CD4-positive, alpha-beta T cell treated with Interleukin-15 for 4 hours (primary cell): ENCODE results near the gene KRTAP4-9.
"Not testable (repeated sequence)": the region's sequence is repeated elsewhere in the genome, so short reads cannot be mapped to it uniquely, and the experiment has no call there.

ENCODE experiments used
- DNase-seq: peaks from one replicate; pipeline ENCODE4 v3.0.0-alpha.2; 2020; ENCODE audit warnings: low spot score

KRTAP4-9 gene

GRCh38 chr17:41098042-41098441 is 7.1 kb upstream of the KRTAP4-9 start, which contains the start of gene KRTAP4-8:
KRTAP4-8 (minus strand) TSS chr17:41098142; CDS start chr17:41098084, 58 bp downstream.
- DNase-seq: no peak

- no peak for DNase-seq
These were observed 6.7 kb upstream of the KRTAP4-9 start for GRCh38 chr17:41098481-41098880.

- DNase-seq: not testable (repeated sequence)
These were observed 5.3 kb upstream of the KRTAP4-9 start for GRCh38 chr17:41099682-41100480.

GRCh38 chr17:41101586-41102259 is 3.5 kb upstream of the KRTAP4-9 start, which contains the start of gene KRTAP4-16:
KRTAP4-16 (minus strand) TSS chr17:41102209; CDS start chr17:41102209, 0 bp downstream.
- DNase-seq: no peak

GRCh38 chr17:41103896-41104295 is 1.3 kb upstream of the KRTAP4-9 start:
- DNase-seq: no peak

DNA sequence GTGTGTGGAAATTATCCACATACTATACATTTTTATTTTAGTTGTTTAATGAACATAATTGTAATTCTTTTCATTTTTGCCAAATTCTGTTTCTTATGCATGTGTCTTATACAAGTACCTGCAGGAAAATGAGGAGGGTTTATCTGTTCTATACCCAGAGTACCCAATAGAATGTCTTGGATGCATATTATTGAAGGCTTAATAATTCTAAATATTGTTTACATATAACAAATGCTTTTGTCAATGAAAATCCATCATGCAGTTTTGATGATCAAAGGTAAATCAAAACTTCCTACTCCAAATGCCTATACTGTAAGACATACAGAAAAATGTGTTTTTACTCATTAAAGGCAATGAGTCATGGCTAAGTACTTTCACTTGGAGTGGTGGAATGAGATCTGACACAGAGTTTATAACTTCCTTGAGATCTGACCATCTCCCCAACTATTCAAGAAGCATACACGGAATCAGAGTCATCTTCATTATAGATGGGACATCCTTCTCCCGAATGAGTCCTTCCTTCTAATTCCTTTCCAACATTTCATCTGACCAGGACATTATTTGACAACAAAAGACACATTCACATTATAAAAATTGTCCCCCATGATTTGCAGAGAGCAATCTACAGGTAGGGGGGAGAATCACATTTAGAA is 677 bp upstream of the KRTAP4-9 start:
- DNase-seq: not testable (repeated sequence)

GRCh38 chr17:41107941-41108450 is 2.8 kb downstream of the KRTAP4-9 start:
- no peak for DNase-seq

- DNase-seq: not testable (repeated sequence)
These were observed 3.7 kb downstream of the KRTAP4-9 start for GRCh38 chr17:41108728-41109386.

GRCh38 chr17:41111151-41111885 is 6.1 kb downstream of the KRTAP4-9 start:
- DNase-seq: no peak

DNA sequence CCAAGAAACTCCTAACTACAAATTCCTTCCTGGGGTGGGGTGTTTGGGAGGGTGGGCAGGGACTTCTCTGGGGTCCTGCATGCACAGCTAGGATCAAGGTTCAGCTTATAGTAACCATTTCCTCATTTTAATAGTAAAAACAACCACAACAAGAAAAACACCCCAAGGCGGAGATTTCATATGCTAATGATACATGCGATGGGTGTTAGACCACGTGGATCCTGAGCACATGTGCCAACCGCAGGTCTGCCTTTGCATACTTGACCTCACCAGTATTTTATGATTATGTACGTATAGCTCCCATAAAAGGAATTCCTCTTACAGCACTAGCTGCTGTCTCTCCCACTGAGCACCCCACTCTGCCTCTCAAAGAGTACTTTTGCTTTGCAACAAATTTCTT is 11.1 kb downstream of the KRTAP4-9 start:
- DNase-seq: no peak

- DNase-seq: not testable (repeated sequence)
These were observed 12.7 kb downstream of the KRTAP4-9 start, which contains the start of gene KRTAP4-11 for GRCh38 chr17:41117846-41118386. KRTAP4-11 (minus strand) TSS chr17:41118373; CDS start chr17:41118315, 58 bp downstream.

DNA sequence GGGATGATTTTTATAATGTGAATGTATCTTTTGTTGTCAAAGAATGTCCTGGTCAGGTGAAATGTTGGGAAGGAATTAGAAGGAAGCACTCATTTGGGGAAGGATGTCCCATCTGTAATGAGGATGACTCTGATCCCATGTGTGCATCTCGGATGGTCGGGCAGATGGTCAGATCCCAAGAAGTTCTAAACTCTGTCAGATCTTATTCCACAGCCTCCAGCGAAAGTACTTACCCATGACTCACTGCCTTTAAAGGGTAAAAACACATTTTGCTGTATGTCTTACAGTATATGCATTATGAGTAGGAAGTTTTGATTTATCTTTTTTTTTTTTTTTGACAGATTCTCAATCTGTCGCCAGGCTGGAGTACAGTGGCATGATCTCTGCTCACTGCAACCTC is 13.5 kb downstream of the KRTAP4-9 start:
- no peak for DNase-seq

DNA sequence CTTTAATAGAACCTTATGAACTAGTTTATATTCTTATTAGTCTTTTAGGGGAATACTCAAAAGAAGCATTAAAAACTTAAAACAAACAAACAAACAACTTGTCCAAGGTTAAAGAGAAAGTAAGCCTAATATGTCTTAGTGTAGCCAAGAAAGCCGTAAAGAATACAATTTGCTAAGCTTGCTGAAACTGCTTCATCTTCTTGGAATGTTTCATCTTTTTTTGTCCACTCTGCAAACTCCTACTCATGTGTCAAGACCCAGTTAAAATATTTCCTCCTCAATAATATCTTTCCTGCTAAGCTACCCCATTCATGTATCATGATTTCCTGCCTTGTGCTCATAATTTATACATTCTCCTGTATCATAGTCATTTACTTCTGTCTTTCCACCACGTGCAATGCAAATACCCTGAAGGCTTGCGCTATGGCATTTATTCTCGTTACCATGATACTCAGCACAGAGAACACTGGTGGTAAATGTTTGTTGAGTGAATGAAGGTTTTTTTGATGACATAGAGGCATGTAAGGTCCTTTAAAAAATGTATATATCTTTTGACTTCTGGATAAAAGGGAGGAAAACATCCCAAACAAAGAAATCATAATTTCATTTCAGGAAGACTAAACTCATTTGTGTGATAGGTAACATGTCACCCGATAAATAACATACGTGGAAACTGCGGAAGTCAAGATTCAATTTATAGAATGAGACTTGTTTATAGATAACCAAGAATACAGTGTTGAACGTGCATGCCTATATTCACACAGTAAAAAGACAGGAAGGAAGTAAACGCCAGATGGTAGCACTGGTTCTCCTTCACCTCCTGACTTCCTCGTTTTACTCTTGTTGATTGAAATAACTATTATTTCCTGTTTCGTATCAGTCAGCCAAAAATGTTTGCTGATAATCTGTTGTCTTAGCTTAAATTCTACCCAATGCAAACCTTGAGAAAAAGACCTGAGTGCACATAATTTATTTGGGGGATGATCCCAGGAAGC is 14.8 kb downstream of the KRTAP4-9 start:
- DNase-seq: peak; percentile 13

GRCh38 chr17:41121742-41122141 is 16.6 kb downstream of the KRTAP4-9 start:
- no peak for DNase-seq

DNA sequence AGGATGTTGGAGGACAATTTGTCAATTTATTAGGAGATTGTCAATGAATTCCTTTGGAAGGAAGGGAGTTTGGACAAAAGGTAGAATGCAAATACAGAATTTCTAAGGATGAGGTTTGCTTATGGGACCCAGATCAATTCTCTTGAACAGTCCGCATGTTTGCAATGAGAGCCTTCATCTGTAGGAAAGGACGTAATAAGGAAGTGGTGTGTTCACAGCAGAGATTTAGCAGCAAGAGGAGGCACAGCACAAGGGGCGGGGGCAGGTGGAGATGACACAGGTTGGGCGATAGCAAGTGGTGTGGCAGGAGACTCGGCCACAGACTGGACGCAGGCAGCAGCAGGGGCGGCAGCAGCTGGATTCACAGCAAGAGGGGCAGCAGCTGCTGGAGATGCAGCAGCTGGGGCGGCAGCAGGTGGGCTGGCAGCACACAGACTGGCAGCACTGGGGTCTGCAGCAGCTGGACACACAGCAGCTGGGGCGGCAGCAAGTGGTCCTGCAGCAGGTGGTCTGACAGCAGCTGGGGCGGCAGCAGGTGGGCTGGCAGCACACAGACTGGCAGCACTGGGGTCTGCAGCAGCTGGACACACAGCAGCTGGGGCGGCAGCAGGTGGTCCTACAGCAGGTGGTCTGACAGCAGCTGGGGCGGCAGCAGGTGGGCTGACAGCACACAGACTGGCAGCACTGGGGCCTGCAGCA is 18.3 kb downstream of the KRTAP4-9 start:
- DNase-seq: not testable (repeated sequence)

GRCh38 chr17:41123991-41124371 is 18.8 kb downstream of the KRTAP4-9 start, which contains the start of gene KRTAP4-12:
KRTAP4-12 (minus strand) TSS chr17:41124182; CDS start chr17:41124122, 60 bp downstream.
- DNase-seq: not testable (repeated sequence)

DNA sequence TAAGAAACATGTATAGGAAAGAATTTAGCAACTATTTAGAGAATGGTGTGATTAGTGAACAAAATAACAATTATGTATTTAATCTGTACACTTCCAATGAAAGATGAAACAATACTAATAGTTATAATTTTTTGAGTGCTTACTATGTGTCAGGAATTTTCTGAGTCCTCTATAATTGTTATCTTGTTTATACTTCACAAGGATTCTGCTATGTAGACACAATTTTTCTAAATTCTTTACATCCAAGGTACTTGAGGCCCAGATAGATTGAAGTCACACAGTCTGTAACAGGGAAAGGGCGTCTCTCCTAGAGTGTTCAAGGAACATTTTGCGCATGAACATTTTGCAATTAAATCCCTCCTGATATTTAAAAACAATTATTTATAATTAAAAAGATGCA is 19.9 kb downstream of the KRTAP4-9 start:
- no peak for DNase-seq

GRCh38 chr17:41126412-41126811 is 21.2 kb downstream of the KRTAP4-9 start:
- no peak for DNase-seq

DNA sequence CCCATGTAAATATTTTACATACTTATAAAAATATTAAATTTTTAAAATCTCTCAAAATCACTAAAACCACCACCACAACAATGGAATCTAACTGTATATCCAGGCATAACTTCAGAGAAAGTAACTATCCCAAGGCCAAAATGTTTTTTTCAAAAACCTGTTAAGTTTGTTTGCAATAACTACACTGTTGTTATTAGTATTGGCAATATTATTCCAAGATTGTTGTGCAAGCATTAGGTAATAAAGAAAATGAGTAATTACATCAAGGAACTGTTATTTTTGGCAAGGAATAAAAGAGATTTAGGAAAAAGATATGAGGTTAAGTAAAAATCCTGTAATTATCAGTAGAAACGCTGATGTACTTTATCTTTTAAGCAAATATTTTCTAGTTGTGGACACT is 22.2 kb downstream of the KRTAP4-9 start:
- DNase-seq: no peak
